GM23338 (cell line): ENCODE measurements around the gene NOP9. TPM values are rescaled to one million over a fixed set of nuclear protein-coding genes. Genes with fewer than 3 reads are reported as not detected.

Experiments used
- ATAC-seq: fragments of 200-7000 bp; cut with Tn5 transposase; 3 replicates; pipeline ENCODE4 v1.9.1; 2020
- DNase-seq: peaks from one replicate; pipeline ENCODE4 v3.0.0-alpha.2; 2015; ENCODE audit warnings: low spot score
- H2AFZ ChIP-seq: fragments of 200-600 bp; sonication (generic); 2 replicates; pipeline ENCODE4 v1.8.0; 2016; ENCODE audit warnings: antibody characterized with exemption, mild to moderate bottlenecking, moderate library complexity
- H3F3A ChIP-seq: fragments of 200-600 bp; sonication (generic); replicated peaks from 2 replicates; pipeline ENCODE4 v1.8.0; 2017; ENCODE audit warnings: antibody characterized with exemption, mixed run types, low read depth
- H3K27ac ChIP-seq: fragments of 200-600 bp; sonication (generic); 2 replicates; pipeline ENCODE4 v1.6.1; 2016; ENCODE audit warnings: low read depth
- H3K27me3 ChIP-seq: fragments of 200-600 bp; sonication (generic); 2 replicates; pipeline ENCODE4 v1.8.0; 2016; ENCODE audit warnings: mild to moderate bottlenecking, mixed run types, moderate library complexity; ENCODE audit not compliant: insufficient read depth
- H3K36me3 ChIP-seq: fragments of 200-600 bp; sonication (generic); 2 replicates; pipeline ENCODE4 v1.8.0; 2016; ENCODE audit warnings: mild to moderate bottlenecking; ENCODE audit not compliant: insufficient read depth
- H3K4me1 ChIP-seq: fragments of 200-600 bp; sonication (generic); 2 replicates; pipeline ENCODE4 v1.8.0; 2016; ENCODE audit warnings: mild to moderate bottlenecking, moderate library complexity; ENCODE audit not compliant: insufficient read depth
- H3K4me2 ChIP-seq: fragments of 200-600 bp; sonication (generic); 2 replicates; pipeline ENCODE4 v1.7.1; 2017; ENCODE audit warnings: mixed run types
- H3K4me3 ChIP-seq: fragments of 200-600 bp; sonication (generic); 2 replicates; pipeline ENCODE4 v1.6.1; 2016; ENCODE audit warnings: mixed run types
- H3K79me2 ChIP-seq: fragments of 200-600 bp; sonication (generic); replicated peaks from 2 replicates; pipeline ENCODE4 v1.8.0; 2017; ENCODE audit warnings: mild to moderate bottlenecking; ENCODE audit not compliant: insufficient read depth
- H3K9me2 ChIP-seq: fragments of 200-600 bp; sonication (generic); 2 replicates; pipeline ENCODE4 v1.8.0; 2017; ENCODE audit not compliant: insufficient read depth
- H4K20me1 ChIP-seq: fragments of 200-600 bp; sonication (generic); replicated peaks from 2 replicates; pipeline ENCODE4 v1.8.0; 2017; ENCODE audit warnings: mild to moderate bottlenecking; ENCODE audit not compliant: insufficient read depth
- H3K27ac Mint-ChIP-seq: 2 replicates; pipeline ENCODE4 v1.8.0; 2020; ENCODE audit warnings: inconsistent platforms, mild to moderate bottlenecking, moderate library complexity, mixed read lengths
- H3K27me3 Mint-ChIP-seq: 3 replicates; pipeline ENCODE4 v1.8.0; 2022; ENCODE audit warnings: low read depth, mild to moderate bottlenecking, moderate library complexity, mixed read lengths, inconsistent platforms; ENCODE audit not compliant: insufficient read depth, poor library complexity
- H3K36me3 Mint-ChIP-seq: 3 replicates; pipeline ENCODE4 v1.8.0; 2021; ENCODE audit warnings: low read depth, mild to moderate bottlenecking, inconsistent platforms, moderate library complexity, mixed read lengths
- H3K4me1 Mint-ChIP-seq: 3 replicates; pipeline ENCODE4 v1.8.0; 2020; ENCODE audit warnings: mild to moderate bottlenecking, inconsistent platforms, mixed read lengths
- H3K4me3 Mint-ChIP-seq: 3 replicates; pipeline ENCODE4 v1.8.0; 2021; ENCODE audit warnings: moderate library complexity, mild to moderate bottlenecking, inconsistent platforms, mixed read lengths
- H3K9me3 Mint-ChIP-seq: 3 replicates; pipeline ENCODE4 v1.8.0; 2020; ENCODE audit warnings: moderate library complexity, mild to moderate bottlenecking, inconsistent platforms, mixed read lengths
- CREB1 ChIP-seq: fragments of 250-450 bp; sonication (Bioruptor Pico); IDR thresholded peaks from 2 replicates; pipeline ENCODE4 v1.5.0; 2020; ENCODE audit warnings: low read depth, mild to moderate bottlenecking, moderate library complexity
- EZH2 ChIP-seq: fragments of 200-600 bp; sonication (generic); IDR thresholded peaks from one replicate; pipeline ENCODE4 v1.8.0; 2017; ENCODE audit warnings: antibody characterized with exemption, mild to moderate bottlenecking, low read depth; ENCODE audit not compliant: unreplicated experiment
- EZH2phosphoT487 ChIP-seq: fragments of 200-600 bp; sonication (generic); IDR thresholded peaks from one replicate; pipeline ENCODE4 v1.8.1; 2018; ENCODE audit warnings: antibody characterized with exemption; ENCODE audit not compliant: unreplicated experiment
- NANOG ChIP-seq: IDR thresholded peaks from 2 replicates; pipeline ENCODE4 v1.6.1; 2016; ENCODE audit warnings: antibody characterized with exemption, borderline replicate concordance
- POLR2AphosphoS5 ChIP-seq: IDR thresholded peaks from 2 replicates; pipeline ENCODE4 v1.6.1; 2016; ENCODE audit warnings: antibody characterized with exemption, low read depth
- STAT1 ChIP-seq: IDR thresholded peaks from one replicate; pipeline ENCODE4 v1.6.1; 2016; ENCODE audit warnings: antibody characterized with exemption; ENCODE audit not compliant: unreplicated experiment
- ZNF114 ChIP-seq: fragments of 250-450 bp; sonication (Bioruptor Pico); IDR thresholded peaks from 2 replicates; pipeline ENCODE4 v1.5.0; 2020; ENCODE audit warnings: mild to moderate bottlenecking, moderate library complexity
- ZNF331 ChIP-seq: fragments of 250-450 bp; sonication (Bioruptor Pico); IDR thresholded peaks from 2 replicates; pipeline ENCODE4 v1.5.0; 2020; ENCODE audit warnings: low read depth, mild to moderate bottlenecking, moderate library complexity
- ZNF462 ChIP-seq: fragments of 250-450 bp; sonication (Bioruptor Pico); IDR thresholded peaks from 2 replicates; pipeline ENCODE4 v1.5.0; 2020; ENCODE audit warnings: mild to moderate bottlenecking, moderate library complexity
- polyA plus RNA-seq: library from polyadenylated mRNA; unstranded; fragments of >200 nt; fragmentation: Nextera tagmentation; extraction: Ambion mirVana; gene quantifications from 2 replicates; pipeline ENCODE4 v1.2.1, GENCODE V29; 2016
- total RNA-seq: library from RNA; depleted of rRNA; stranded (reverse); fragments of >200 nt; shearing (Covaris generic); gene quantifications from 2 replicates; pipeline ENCODE4 v1.2.3, GENCODE V29; 2014
- TF ChIP-seq, protein P1 (sequence below), 2 experiments: fragments of 200-600 bp in 1 of 2; sonication (generic) in 1 of 2; conservative IDR thresholded peaks; 2 replicates each; pipeline versions ENCODE4 v1.5.1 to v1.6.1; 2016 to 2017; ENCODE audit warnings: antibody characterized with exemption in 2 of 2, low read depth in 2 of 2, mild to moderate bottlenecking in 2 of 2, moderate library complexity in 1 of 2
- TF ChIP-seq, protein P2 (sequence below): IDR thresholded peaks from one replicate; pipeline ENCODE4 v1.6.1; 2018; ENCODE audit warnings: antibody characterized with exemption; ENCODE audit not compliant: unreplicated experiment

Gene NOP9
- total and polyA plus RNA-seq, 2 experiments from 2014 or later, result 7.9 to 32.8 TPM

DNA sequence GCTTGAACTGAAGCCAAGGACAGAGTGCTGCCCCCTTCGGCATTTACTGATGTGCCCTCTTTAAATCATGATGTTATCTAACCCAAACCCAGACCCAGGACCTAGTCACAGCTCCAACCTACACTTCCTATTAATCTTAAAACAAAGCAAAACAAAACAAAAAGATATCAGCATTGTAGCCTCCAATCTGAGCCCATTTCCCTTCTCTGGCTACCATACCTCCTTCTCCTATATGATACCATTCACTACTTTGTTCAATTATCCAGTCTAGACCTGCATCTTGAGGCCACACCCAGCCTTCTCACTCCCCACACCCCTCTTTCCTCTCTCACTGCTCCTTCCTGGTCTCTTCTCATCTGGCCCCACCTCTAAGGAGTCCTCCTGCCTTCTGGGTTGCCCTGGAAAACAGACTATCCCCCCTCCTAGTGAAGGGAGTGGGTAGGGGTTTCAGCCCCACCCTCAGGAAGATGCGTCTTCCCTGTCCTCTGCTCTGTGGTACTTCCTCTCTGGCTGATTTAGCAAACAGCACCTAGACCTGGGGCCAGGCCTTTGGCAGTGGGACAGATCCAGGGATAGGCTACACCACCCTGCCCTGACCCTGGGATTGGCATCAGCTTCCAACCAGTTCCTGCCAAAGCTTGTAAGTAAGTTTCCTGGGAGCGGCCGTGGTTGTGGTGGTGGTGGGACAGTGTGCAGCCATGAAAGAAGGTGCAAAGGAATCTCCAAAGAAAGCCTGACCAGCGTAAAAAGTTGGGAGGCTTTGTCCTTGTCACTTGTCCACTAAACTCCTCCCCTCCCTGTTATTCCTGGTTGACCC lies 14.9 kb downstream of the NOP9 start:
- Mint-ChIP-seq H3K9me3 (no peaks in the 10 kb centered on the region), H3K36me3 (peaks cover 2% of the 10 kb centered on the region; the same call in 2 of the 3 replicates), H3K27me3 (peaks cover 51% of the 10 kb centered on the region), H3K27ac (no peak overlapping the region), H3K4me1 (peaks cover 7% of the 10 kb centered on the region; the same call in 2 of the 3 replicates), H3K4me3 (no peak overlapping the region; the same call in 2 of the 3 replicates)
- TF ChIP-seq STAT1, result no peak
- TF ChIP-seq EZH2phosphoT487, result no peak
- TF ChIP-seq, protein P1, sequence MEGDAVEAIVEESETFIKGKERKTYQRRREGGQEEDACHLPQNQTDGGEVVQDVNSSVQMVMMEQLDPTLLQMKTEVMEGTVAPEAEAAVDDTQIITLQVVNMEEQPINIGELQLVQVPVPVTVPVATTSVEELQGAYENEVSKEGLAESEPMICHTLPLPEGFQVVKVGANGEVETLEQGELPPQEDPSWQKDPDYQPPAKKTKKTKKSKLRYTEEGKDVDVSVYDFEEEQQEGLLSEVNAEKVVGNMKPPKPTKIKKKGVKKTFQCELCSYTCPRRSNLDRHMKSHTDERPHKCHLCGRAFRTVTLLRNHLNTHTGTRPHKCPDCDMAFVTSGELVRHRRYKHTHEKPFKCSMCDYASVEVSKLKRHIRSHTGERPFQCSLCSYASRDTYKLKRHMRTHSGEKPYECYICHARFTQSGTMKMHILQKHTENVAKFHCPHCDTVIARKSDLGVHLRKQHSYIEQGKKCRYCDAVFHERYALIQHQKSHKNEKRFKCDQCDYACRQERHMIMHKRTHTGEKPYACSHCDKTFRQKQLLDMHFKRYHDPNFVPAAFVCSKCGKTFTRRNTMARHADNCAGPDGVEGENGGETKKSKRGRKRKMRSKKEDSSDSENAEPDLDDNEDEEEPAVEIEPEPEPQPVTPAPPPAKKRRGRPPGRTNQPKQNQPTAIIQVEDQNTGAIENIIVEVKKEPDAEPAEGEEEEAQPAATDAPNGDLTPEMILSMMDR (conservative IDR thresholded peaks at IDR 0.05; ENCODE audit: low read depth in 2 of 2), result no peak
- no peak for TF ChIP-seq ZNF331 (CRISPR knock-in tag)
- TF ChIP-seq POLR2AphosphoS5, result no peak
- TF ChIP-seq ZNF462 (CRISPR knock-in tag), result no peak
- TF ChIP-seq CREB1 (CRISPR knock-in tag), result no peak
- no peak for TF ChIP-seq NANOG
- TF ChIP-seq ZNF114 (CRISPR knock-in tag), result no peak
- TF ChIP-seq EZH2, result no peak
- TF ChIP-seq, protein P2, sequence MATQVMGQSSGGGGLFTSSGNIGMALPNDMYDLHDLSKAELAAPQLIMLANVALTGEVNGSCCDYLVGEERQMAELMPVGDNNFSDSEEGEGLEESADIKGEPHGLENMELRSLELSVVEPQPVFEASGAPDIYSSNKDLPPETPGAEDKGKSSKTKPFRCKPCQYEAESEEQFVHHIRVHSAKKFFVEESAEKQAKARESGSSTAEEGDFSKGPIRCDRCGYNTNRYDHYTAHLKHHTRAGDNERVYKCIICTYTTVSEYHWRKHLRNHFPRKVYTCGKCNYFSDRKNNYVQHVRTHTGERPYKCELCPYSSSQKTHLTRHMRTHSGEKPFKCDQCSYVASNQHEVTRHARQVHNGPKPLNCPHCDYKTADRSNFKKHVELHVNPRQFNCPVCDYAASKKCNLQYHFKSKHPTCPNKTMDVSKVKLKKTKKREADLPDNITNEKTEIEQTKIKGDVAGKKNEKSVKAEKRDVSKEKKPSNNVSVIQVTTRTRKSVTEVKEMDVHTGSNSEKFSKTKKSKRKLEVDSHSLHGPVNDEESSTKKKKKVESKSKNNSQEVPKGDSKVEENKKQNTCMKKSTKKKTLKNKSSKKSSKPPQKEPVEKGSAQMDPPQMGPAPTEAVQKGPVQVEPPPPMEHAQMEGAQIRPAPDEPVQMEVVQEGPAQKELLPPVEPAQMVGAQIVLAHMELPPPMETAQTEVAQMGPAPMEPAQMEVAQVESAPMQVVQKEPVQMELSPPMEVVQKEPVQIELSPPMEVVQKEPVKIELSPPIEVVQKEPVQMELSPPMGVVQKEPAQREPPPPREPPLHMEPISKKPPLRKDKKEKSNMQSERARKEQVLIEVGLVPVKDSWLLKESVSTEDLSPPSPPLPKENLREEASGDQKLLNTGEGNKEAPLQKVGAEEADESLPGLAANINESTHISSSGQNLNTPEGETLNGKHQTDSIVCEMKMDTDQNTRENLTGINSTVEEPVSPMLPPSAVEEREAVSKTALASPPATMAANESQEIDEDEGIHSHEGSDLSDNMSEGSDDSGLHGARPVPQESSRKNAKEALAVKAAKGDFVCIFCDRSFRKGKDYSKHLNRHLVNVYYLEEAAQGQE, result no peak
- Histone ChIP-seq H3K36me3 (no peaks in the 10 kb centered on the region), H2AFZ (no peak overlapping the region), H3K4me3 (no peak overlapping the region), H3K79me2 (no peaks in the 10 kb centered on the region), H3K9me2 (no peaks in the 10 kb centered on the region), H3K4me2 (no peak overlapping the region), H3K4me1 (peaks cover 4% of the 10 kb centered on the region; the same call in 1 of the 2 replicates), H3F3A (no peaks in the 10 kb centered on the region), H4K20me1 (no peaks in the 10 kb centered on the region), H3K27ac (no peak overlapping the region), H3K27me3 (peaks cover 51% of the 10 kb centered on the region)
- no peak for ATAC-seq
- no peak for DNase-seq
